NOMO-1 (cell line): ENCODE results near the gene PTPRN2.
"Not testable (repeated sequence)": the region's sequence is repeated elsewhere in the genome, so short reads cannot be mapped to it uniquely, and the experiment has no call there.

ENCODE experiments used
- DNase-seq, 2 experiments: peaks; one replicate each; lab custom pipeline; 2025; ENCODE audit not compliant: unreplicated experiment in 2 of 2; lab: John Stamatoyannopoulos, UW

The PTPRN2 gene

GRCh38 chr7:157896376-157896675, 691.3 kb downstream of the PTPRN2 start:
- not testable (repeated sequence) for DNase-seq

GRCh38 chr7:157895520-157896375, 691.9 kb downstream of the PTPRN2 start:
- no peak for DNase-seq

- not testable (repeated sequence) for DNase-seq
Measured at GRCh38 chr7:157895098-157895497, 692.5 kb downstream of the PTPRN2 start.

- DNase-seq = no peak
Measured at GRCh38 chr7:157893535-157894044, 694.0 kb downstream of the PTPRN2 start.

- no peak for DNase-seq
Measured at GRCh38 chr7:157892751-157893523, 694.7 kb downstream of the PTPRN2 start.

- no peak for DNase-seq
Measured at GRCh38 chr7:157890921-157891401, 696.7 kb downstream of the PTPRN2 start.

- DNase-seq = no peak
Measured at GRCh38 chr7:157889480-157889879, 698.1 kb downstream of the PTPRN2 start.

- no peak for DNase-seq
Measured at GRCh38 chr7:157888579-157888978, 699.0 kb downstream of the PTPRN2 start.

GRCh38 chr7:157887400-157887799, 700.2 kb downstream of the PTPRN2 start:
- no peak for DNase-seq

GRCh38 chr7:157886711-157887110, 700.9 kb downstream of the PTPRN2 start:
- DNase-seq = no peak

GRCh38 chr7:157886266-157886665, 701.4 kb downstream of the PTPRN2 start:
- DNase-seq = no peak

GRCh38 chr7:157885140-157885539, 702.5 kb downstream of the PTPRN2 start:
- DNase-seq = no peak

- DNase-seq = no peak
Measured at GRCh38 chr7:157884461-157885062, 703.1 kb downstream of the PTPRN2 start.

- no peak for DNase-seq
Measured at GRCh38 chr7:157881048-157881771, 706.4 kb downstream of the PTPRN2 start.

- DNase-seq = no peak
Measured at GRCh38 chr7:157879391-157879790, 708.2 kb downstream of the PTPRN2 start.

GRCh38 chr7:157877298-157878090, 710.1 kb downstream of the PTPRN2 start:
- DNase-seq = no peak

- no peak for DNase-seq
Measured at GRCh38 chr7:157876469-157877285, 710.9 kb downstream of the PTPRN2 start.

GRCh38 chr7:157875230-157876179, 712.1 kb downstream of the PTPRN2 start:
- peak; percentile 45 to 61 for DNase-seq
